ENCODE measurements around the gene FXYD1. TPM values are rescaled to one million over a fixed set of nuclear protein-coding genes. Genes with fewer than 3 reads are reported as not detected.

Gene FXYD1
- total and polyA plus RNA-seq, 2 donors (not counting 3 experiments of a cell fraction or from before 2014, with no cell fraction given): not detected

- POLR2A ChIA-PET: interaction anchor here (0.7 kb wide), 1 partner anchor 654 kb away, joined by 3 read pairs; no protein-coding TSS in a partner anchor
- CTCF ChIA-PET: no interaction called here
- no peak for FAIRE-seq
Observed at GRCh38 chr19:35167251-35168119, 28.9 kb downstream of the FXYD1 start.

GRCh38 chr19:35168196-35168595 lies 29.6 kb downstream of the FXYD1 start:
- Histone ChIP-seq H3K4me1 (ENCODE audit: control insufficient read depth, extremely low read depth, insufficient read depth, low read length) (no peaks in the 10 kb centered on the region), H3K9ac (replicated peaks; ENCODE audit: extremely low read depth, insufficient read depth, low read length) (no peak overlapping the region), H3K27ac (ENCODE audit: insufficient read depth, low read depth, low read length) (no peak overlapping the region), H3K9me1 (replicated peaks; ENCODE audit: control insufficient read depth, extremely low read depth, insufficient read depth, low read length) (no peaks in the 10 kb centered on the region), H3K27me3 (ENCODE audit: control insufficient read depth in 2 of 2, insufficient read depth in 2 of 2, low read length in 2 of 2) (no peaks in the 10 kb centered on the region), H3K9me3 (replicated peaks; ENCODE audit: control insufficient read depth, insufficient read depth, low read length) (peaks cover 4% of the 10 kb centered on the region), H2AFZ (ENCODE audit: low read depth, low read length) (no peak overlapping the region), H3K4me3 (replicated peaks in 1 of 3; ENCODE audit: insufficient read depth in 1 of 3, low read depth in 1 of 3, low read length in 3 of 3) (no peak overlapping the region), H3K4me2 (ENCODE audit: insufficient read depth, low read length) (no peak overlapping the region), H4K20me1 (replicated peaks; ENCODE audit: control insufficient read depth, extremely low read depth, insufficient read depth, low read length) (no peaks in the 10 kb centered on the region), H3K36me3 (ENCODE audit: control insufficient read depth in 2 of 2, extremely low read depth in 1 of 2, insufficient read depth in 2 of 2, low read length in 2 of 2) (peaks cover 18 to 27% of the 10 kb centered on the region in 2 experiments), H3K79me2 (ENCODE audit: control insufficient read depth, insufficient read depth, low read length) (no peaks in the 10 kb centered on the region)
- BruUV-seq (replicated peaks): no TSS peak
- intact Hi-C loops (cut with micrococcal nuclease) (no loop called here), dilution Hi-C loops (cut with MboI; ENCODE audit: extremely low pct_ligation_motif_present, low sequenced_read_pairs) (no loop called here)
- no peak for DNase-seq (ENCODE audit: low read depth, low spot score)
- ChIA-PET CTCF (interaction anchor here (2.1 kb wide), 1 partner anchor 14 kb away, joined by 7 read pairs; the partner anchor contains the start of gene FXYD5), POLR2A (interaction anchor here (0.7 kb wide), 1 partner anchor 654 kb away, joined by 3 read pairs; no protein-coding TSS in a partner anchor)
- TF ChIP-seq CTCF (IDR thresholded peaks at IDR 0.05; ENCODE audit: extremely low read depth in 1 of 2, insufficient read depth in 1 of 2, low read depth in 1 of 2, low read length in 2 of 2) (no peak), POLR2A (IDR thresholded peaks at IDR 0.05; ENCODE audit: low read depth, low read length) (no peak), POLR2AphosphoS5 (IDR thresholded peaks at IDR 0.05; ENCODE audit: insufficient read depth, low read depth, low read length) (no peak), JUN (IDR thresholded peaks at IDR 0.05; ENCODE audit: borderline replicate concordance, insufficient read depth, insufficient read length, low read depth) (no peak)
- FAIRE-seq: no peak

More at GRCh38 chr19:35167251-35168119, 28.9 kb downstream of the FXYD1 start:
- no peak overlapping the region for H3K4me2 ChIP-seq (ENCODE audit: insufficient read depth, low read length)
- DNase-seq (ENCODE audit: low read depth, low spot score): no peak
- H3K4me1 ChIP-seq (ENCODE audit: control insufficient read depth, extremely low read depth, insufficient read depth, low read length): no peaks in the 10 kb centered on the region
- H3K9me3 ChIP-seq (replicated peaks; ENCODE audit: control insufficient read depth, insufficient read depth, low read length): peaks cover 5% of the 10 kb centered on the region
- no peaks in the 10 kb centered on the region for H3K9me1 ChIP-seq (replicated peaks; ENCODE audit: control insufficient read depth, extremely low read depth, insufficient read depth, low read length)
- dilution Hi-C loops (cut with MboI; ENCODE audit: extremely low pct_ligation_motif_present, low sequenced_read_pairs): no loop called here
- intact Hi-C loops (cut with micrococcal nuclease): no loop called here
- H4K20me1 ChIP-seq (replicated peaks; ENCODE audit: control insufficient read depth, extremely low read depth, insufficient read depth, low read length): no peaks in the 10 kb centered on the region
- no peaks in the 10 kb centered on the region for H3K27me3 ChIP-seq (ENCODE audit: control insufficient read depth in 2 of 2, insufficient read depth in 2 of 2, low read length in 2 of 2)
- H3K27ac ChIP-seq (ENCODE audit: insufficient read depth, low read depth, low read length): no peak overlapping the region
- H2AFZ ChIP-seq (ENCODE audit: low read depth, low read length): no peak overlapping the region
- H3K4me3 ChIP-seq (replicated peaks in 1 of 3; ENCODE audit: insufficient read depth in 1 of 3, low read depth in 1 of 3, low read length in 3 of 3): no peak overlapping the region
- peaks cover 6% of the 10 kb centered on the region for H3K79me2 ChIP-seq (ENCODE audit: control insufficient read depth, insufficient read depth, low read length)
- no TSS peak for BruUV-seq (replicated peaks)
- H3K9ac ChIP-seq (replicated peaks; ENCODE audit: extremely low read depth, insufficient read depth, low read length): no peak overlapping the region
- H3K36me3 ChIP-seq (ENCODE audit: control insufficient read depth in 2 of 2, extremely low read depth in 1 of 2, insufficient read depth in 2 of 2, low read length in 2 of 2): peaks cover 18 to 29% of the 10 kb centered on the region in 2 experiments
- TF ChIP-seq POLR2AphosphoS5 (IDR thresholded peaks at IDR 0.05; ENCODE audit: insufficient read depth, low read depth, low read length): no peak
- TF ChIP-seq JUN (IDR thresholded peaks at IDR 0.05; ENCODE audit: borderline replicate concordance, insufficient read depth, insufficient read length, low read depth): no peak
- no peak for TF ChIP-seq POLR2A (IDR thresholded peaks at IDR 0.05; ENCODE audit: low read depth, low read length)
- no peak for TF ChIP-seq GATA2 (IDR thresholded peaks at IDR 0.05; ENCODE audit: insufficient read depth, insufficient read length, low read depth, low read length)
- no peak for TF ChIP-seq MYC (IDR thresholded peaks at IDR 0.05; ENCODE audit: low read depth, low read length)
- TF ChIP-seq EZH2 (IDR thresholded peaks at IDR 0.05; ENCODE audit: borderline replicate concordance, low read depth, low read length, severe bottlenecking): no peak
